ENCODE data around the gene APOL1. TPM values are rescaled to one million over a fixed set of nuclear protein-coding genes. Genes with fewer than 3 reads are reported as not detected.

The APOL1 gene
- total and polyA plus RNA-seq, 9 of the 15 experiments (the other 6 are each of a cell fraction or from before 2014, with no cell fraction given) = 2.5 to 9.7 (median 5.6) TPM

DNA sequence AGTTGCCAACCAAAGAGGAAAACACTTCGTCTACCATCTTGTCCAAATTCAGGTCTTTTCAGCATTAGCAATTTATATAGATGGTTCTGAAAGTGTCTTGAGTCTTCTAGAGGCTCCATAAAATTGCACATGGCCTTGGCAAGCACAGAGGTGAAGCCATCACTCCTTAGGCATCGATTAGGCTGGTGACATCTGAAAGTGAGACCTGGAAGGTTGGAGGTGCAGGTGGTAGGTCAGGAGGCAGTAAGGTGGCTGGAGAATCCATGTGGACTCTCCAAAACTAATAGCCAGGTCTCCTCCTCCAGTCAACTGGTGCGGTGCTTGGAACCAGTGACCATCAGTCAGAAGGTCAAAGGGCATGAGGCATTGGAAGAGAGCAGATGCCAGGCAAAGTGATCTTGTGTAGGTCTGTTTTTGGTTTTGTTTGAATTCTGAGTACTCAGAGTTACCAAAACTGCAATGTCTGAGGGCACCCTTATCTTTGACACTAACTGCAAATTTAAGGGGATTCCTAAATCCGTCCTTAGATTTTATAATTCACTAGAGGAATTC, 7.1 kb upstream of the APOL1 start:
- no peaks in the 10 kb centered on the region for H3K27me3 ChIP-seq (ENCODE audit: control insufficient read depth in 2 of 2, insufficient read depth in 2 of 2, low read length in 2 of 2)
- H3K4me1 ChIP-seq (replicated peaks in 1 of 2; ENCODE audit: control insufficient read depth in 2 of 2, insufficient read depth in 2 of 2, low read length in 2 of 2) = 0 out of 5 replicates have a peak, but pooled peaks cover 0 to 4% of the 10 kb centered on the region in 2 experiments
- H3K9ac ChIP-seq (ENCODE audit: insufficient read depth in 1 of 2, low read depth in 2 of 2, low read length in 2 of 2) = no peak overlapping the region
- H4K20me1 ChIP-seq (replicated peaks; ENCODE audit: control insufficient read depth, insufficient read depth, low read length) = no peaks in the 10 kb centered on the region
- BruUV-seq (replicated peaks) = no TSS peak
- CTCF ChIA-PET (ENCODE audit: low intra/inter-chr PET ratio) = no interaction called here
- TF ChIP-seq, protein P1, sequence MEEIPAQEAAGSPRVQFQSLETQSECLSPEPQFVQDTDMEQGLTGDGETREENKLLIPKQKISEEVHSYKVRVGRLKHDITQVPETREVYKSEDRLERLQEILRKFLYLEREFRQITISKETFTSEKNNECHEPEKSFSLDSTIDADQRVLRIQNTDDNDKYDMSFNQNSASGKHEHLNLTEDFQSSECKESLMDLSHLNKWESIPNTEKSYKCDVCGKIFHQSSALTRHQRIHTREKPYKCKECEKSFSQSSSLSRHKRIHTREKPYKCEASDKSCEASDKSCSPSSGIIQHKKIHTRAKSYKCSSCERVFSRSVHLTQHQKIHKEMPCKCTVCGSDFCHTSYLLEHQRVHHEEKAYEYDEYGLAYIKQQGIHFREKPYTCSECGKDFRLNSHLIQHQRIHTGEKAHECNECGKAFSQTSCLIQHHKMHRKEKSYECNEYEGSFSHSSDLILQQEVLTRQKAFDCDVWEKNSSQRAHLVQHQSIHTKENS (CRISPR knock-in tag; IDR thresholded peaks at IDR 0.05) = no peak
- no peak for TF ChIP-seq ZBTB9 (CRISPR knock-in tag; IDR thresholded peaks at IDR 0.05)
- TF ChIP-seq SIN3B (IDR thresholded peaks at IDR 0.05; ENCODE audit: low read depth) = no peak
- TF ChIP-seq FOXJ2 (tag; IDR thresholded peaks at IDR 0.05) = no peak
- no peak for TF ChIP-seq ZBTB7A (IDR thresholded peaks at IDR 0.05; ENCODE audit: borderline replicate concordance, control insufficient read depth, low read depth, low read length)
- TF ChIP-seq ZZZ3 (IDR thresholded peaks at IDR 0.05) = no peak
- TF ChIP-seq, protein P2, sequence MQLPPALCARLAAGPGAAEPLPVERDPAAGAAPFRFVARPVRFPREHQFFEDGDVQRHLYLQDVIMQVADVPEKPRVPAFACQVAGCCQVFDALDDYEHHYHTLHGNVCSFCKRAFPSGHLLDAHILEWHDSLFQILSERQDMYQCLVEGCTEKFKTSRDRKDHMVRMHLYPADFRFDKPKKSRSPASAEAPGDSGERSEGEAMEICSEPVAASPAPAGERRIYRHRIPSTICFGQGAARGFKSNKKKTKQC (CRISPR knock-in tag; IDR thresholded peaks at IDR 0.05) = no peak
- no peak for TF ChIP-seq MEIS2 (IDR thresholded peaks at IDR 0.05; ENCODE audit: partially characterized antibody)
- no peak for TF ChIP-seq HMGN3 (IDR thresholded peaks at IDR 0.05; ENCODE audit: borderline replicate concordance, extremely low read depth, insufficient read length, low read depth, low read length)
- TF ChIP-seq POLR2AphosphoS5 (IDR thresholded peaks at IDR 0.05; ENCODE audit: control insufficient read depth, insufficient read depth, low read depth, low read length) = no peak
- no peak for TF ChIP-seq PURB (CRISPR knock-in tag; IDR thresholded peaks at IDR 0.05; ENCODE audit: low read depth)
- no peak for TF ChIP-seq SNIP1 (IDR thresholded peaks at IDR 0.05; ENCODE audit: low read depth)
- TF ChIP-seq ZNF57 (CRISPR knock-in tag; IDR thresholded peaks at IDR 0.05) = no peak
- ATAC-seq = no peak
- in situ Hi-C loops (cut with MboI) = no loop called here
- POLR2A ChIA-PET = no interaction called here
- DNase-seq (ENCODE audit: extremely low read depth in 1 of 4, low spot score in 3 of 4) = no peak
- H3K27ac ChIP-seq (ENCODE audit: extremely low read depth, low read depth, low read length) = no peak overlapping the region
- H3K79me2 ChIP-seq (ENCODE audit: control insufficient read depth, insufficient read depth, low read length) = no peaks in the 10 kb centered on the region
- 25% methylated on average over 4 of the region's 4 CpGs for WGBS (ENCODE audit: insufficient coverage, low coverage, missing lambda C conversion rate)
- H3K9me1 ChIP-seq (ENCODE audit: control insufficient read depth, insufficient read depth, low read length) = no peaks in the 10 kb centered on the region
- no peak overlapping the region for H3K4me3 ChIP-seq
- no peak overlapping the region for H2AFZ ChIP-seq (ENCODE audit: low read depth, low read length)
- FAIRE-seq = no peak
- H3K36me3 ChIP-seq (ENCODE audit: control insufficient read depth, insufficient read depth, low read length) = no peaks in the 10 kb centered on the region
- intact Hi-C loops (cut with micrococcal nuclease) = no loop called here
- peaks cover 5% of the 10 kb centered on the region; the same call in 1 of the 2 replicates for H3K9me3 ChIP-seq (replicated peaks; ENCODE audit: control insufficient read depth, insufficient read depth, low read depth, low read length)
- no peak overlapping the region for H3K4me2 ChIP-seq (ENCODE audit: insufficient read depth, low read length)

All from K562 (cell line).